Measurements from ENCODE around the gene COPS2.

COPS2 gene

DNA sequence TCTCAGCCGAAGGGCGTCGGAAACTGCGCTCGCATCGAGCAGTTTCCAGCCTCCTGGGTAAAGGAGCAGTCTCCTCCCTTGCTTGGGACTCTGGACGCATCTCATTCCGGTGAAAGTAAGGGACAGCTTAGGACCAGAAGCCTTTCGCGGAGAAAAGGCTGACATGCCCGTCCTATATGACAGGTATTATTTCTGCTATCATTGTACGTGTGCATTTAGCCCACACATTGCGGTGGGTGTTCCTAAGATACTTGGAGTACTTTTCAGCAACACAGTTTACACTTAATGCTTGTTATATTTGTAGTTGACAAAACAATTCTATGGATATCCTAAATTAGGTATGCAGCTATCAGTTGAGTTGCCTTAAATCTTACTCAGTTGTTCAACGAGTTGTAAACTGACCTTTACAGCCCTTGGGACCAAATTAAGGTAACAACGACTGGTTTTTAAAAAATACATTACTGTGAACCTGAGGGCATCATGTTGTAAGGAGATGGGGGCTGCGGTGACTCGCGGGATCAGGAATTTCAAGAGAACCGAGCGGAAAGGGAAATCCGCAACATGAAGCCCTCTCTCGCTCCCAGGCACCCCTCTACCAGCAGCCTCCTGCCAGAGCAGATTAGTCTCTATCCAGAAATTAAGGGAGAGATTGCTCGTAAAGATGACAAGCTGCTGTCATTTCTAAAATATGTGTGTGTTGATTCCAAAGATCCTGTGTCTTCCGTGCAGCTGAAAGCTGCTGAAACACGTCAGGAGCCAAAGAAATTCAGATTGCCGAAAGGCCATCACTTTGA is 632 bp upstream of the COPS2 start:
- peak; percentile 30 for DNase-seq

DNA sequence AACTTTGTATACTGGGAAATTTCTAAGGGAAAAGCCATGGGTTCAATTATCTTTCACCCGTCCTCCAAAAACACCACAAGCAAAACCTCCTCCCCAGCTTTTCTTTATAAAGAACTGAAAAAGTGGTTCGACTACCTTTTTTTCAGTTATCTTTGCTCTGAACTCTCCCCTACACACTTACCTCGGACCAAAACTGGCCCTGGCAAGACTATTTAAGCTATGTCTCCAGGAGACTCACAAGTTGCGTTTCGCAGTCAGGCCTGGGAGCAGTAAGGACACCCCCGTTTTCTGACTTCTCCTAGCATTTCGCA is 645 bp downstream of the COPS2 start:
- no peak for DNase-seq

DNA sequence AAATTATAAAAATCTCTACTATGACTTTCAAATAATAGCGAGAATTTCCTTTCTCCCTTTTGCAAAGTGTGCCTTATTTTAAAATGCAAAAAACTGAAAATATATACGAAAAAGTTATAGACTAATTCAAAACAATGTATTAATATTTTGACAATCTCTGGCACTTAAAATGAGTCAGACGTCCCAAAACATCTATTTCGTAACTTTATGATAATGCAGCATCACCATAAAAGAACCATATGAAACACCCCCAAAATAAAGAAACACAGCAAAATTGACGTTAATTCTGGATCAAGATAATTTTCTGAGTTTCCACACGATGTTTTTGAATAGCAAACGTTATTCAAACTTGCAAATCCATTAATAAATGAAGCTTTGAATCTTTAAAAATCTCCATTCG is 1.0 kb downstream of the COPS2 start:
- no peak for DNase-seq

DNA sequence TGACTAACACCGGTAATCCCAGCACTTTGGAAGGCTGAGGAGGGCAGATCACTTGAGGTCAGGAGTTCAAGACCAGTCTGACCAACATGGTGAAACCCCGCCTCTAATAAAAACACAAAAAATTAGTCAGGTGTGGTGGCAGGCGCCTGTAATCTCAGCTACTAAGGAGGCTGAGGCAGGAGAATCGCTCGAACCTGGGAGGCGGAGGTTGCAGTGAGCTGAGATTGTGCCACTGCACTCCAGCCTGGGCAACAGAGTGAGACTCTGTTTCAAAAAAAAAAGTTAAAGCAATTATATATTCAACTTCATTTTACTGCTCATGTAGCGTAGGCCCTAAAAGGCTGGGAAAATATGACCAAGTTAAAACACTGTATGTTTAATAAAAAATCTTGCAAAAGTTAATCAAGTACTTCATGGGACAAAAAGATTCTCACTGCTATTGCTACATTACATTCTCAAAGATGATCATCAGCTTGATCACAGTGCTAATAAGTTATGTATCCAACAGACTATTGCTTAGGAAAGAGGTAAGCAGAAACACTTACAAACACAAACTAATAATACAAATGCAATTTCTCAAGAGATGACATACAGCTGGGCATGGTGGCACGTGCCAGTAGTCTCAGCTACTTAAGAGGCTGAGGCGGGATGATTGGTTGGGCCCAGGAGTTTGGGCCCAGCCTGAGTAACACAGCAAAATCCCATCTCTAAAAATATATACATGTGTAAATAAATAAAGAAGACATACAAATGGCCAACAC is 2.7 kb downstream of the COPS2 start:
- DNase-seq = no peak

DNA sequence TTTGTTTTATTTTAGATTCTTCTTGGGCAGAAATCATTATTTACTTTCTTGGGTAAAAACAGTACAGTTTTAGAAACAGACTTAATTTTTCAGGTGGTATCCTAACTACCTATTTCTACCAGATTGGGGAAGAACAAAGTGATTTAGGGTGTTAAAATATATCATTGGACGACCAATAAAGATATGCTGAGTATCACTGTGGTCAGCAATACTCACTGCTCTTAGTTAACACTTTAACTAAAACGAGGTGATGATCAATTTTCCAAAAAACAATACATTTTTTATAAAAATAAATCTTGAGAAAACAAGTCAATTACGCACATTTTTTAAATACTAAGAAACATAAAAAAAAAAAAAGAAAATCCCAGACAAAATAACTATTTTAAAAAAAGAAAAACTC is 3.6 kb downstream of the COPS2 start:
- DNase-seq = no peak

DNA sequence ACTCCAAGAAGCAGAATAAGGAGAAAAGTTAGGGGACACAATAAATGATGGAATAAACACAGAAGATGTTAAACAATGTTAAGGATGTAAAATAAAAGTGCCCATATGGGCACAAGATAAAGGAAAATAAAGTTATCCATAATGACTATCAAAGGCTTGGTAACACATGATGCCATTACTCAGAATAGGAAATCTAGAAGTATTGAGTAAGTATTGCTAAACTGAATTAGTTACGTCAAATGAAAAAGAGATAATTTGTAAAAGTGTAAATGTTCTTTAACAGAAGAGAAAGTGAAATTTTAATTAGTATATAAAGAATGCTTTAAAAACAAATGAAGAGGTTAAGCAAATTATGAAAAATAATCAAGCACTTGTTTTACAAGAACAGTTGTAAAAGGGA is 6.7 kb downstream of the COPS2 start:
- DNase-seq = no peak

DNA sequence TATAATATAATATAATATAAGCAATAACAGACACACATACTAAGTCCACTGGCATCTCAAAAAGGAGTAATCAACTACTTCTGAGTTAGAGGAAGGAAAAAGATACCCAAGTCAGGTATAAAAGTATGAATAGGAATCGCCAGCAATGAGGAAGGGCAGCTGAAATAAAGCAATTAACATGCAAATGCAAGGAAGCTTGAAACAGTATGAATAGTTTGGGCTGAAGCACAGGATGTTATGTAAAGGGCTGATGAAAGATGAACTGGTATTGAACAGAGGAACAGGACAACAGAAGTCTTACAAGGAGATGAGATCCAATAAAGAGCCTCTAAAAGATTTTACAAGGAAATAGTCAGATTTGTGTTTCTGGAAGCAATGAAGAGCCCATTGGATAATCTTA is 7.1 kb downstream of the COPS2 start:
- no peak for DNase-seq

DNA sequence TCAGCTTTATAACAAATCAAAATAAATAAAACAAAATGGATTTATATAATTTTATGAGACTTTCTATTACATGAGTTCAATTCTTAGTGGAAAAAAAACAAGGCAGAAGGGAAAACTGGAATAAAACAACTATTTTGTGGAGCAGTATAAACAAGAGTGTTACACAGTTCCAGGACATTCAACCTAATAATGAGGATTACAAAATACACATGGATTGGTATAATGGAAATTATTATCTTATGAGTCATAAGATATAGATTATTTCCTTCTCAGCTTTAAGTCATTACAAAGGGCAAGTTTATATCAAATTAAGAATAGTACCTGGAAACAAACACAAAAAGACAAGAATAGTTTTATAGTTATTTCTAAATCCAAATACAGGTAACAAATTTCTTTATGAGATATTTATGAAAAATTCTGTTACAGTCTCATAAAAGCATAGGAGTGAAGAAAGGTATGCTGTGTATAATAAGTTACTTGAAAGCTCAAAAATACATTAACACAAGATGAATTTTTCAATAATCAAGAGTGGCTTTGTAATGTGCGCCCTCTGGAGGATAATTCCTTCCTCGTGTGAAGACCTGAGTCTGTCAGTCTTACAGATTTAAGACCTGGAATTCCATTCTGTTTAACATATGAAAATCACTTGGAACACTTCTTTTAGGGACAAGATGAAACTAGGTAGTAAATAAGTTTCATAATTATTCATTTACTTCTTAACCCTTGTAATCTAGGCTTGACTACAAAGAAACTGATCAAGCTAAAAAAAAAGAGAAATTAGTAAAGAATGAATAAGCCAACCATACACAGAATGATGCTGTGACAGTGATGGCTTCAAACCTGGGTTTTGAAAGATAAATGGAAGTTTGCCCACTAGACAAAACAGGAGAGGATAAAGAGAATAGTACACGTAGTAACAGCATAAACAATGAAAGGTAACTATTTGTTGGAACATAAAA is 9.5 kb downstream of the COPS2 start:
- DNase-seq = peak; percentile 72

DNA sequence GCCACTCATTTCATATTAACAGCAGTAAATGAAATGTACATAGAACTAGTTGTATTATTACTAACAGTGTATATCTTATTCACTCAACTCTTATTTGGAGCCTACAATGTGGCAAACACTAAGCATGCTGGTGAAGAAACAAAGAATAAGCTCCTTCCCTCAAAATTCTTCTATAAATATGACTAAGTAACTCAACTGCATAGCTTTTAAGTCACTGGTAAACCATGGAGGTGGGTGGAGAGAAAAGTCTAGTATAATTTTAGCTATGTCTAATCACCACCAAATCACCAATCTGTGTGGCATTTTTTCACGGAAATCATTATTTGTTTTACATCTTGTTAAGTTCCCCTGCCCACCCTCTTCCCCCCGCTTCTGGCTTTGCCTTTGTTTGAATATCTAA is 17.5 kb downstream of the COPS2 start:
- DNase-seq = no peak

DNA sequence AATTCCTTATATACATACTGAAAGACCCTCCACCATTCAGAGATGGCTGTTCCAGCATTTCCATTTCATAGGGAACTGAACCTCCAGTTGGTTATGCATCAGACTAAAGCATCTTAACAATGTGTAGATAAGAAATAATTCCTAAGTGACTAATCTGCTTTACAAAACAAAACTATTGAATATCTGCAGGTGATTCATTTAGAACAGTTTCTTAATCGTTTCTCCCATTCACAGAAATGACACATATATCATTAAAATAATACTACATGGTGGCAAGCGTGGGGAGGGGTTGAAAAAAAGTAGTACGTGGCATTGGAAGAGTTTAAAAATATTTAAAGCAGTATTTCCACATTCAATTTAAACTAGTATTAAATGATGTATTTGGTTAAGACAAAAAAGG is 19.5 kb downstream of the COPS2 start:
- DNase-seq = no peak

DNA sequence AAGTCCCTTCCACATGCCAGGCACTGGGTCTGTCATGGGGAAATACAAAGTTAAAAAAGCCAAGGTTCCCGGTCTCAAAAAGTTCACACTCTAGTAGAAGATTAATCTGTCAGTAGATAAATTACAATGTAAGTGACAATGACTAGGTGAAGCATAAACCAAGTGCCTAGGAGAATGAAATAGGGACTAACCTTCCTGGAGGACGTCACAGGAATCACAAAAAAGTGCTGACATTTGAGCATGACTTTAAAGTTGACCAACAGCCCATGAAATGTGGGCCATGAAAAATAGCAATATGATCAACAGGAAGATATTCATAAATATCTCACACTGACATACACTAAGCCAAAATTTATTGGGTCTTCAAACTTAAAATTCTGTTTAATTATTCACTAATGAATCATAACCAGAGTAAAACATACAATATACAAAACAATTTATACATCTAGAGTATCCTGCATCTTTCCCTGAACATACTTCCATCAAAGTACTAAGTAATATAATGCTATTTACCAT is 20.0 kb downstream of the COPS2 start:
- DNase-seq = no peak

DNA sequence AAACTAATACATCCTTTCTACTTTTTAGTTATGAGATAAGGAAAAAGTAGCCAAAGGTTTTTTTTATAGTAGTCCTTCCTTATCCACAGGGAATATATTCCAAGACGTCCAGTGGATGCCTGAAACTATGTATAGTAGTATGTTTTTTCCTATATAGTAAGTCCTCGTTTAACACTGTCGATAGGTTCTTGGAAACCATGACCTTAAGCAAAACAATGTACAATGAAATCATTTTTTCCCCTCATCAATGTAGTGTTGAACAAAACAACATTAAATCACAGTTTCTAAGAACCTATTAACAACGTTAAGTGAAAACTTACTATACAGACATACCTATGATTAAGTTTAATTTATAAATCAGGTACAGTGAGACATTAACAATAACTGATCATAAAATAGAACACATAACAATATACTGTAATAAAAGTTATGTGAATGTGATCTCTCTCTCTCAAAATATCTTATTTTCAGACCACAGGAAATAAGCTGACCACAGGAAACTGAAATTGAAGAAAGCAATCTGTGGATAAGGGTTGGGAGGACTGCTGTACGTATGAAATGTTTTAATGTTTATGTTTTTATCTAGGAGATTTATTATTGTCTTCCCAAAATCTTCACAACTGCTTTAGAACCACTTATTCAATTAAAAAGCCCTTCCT is 20.6 kb downstream of the COPS2 start:
- DNase-seq = no peak

DNA sequence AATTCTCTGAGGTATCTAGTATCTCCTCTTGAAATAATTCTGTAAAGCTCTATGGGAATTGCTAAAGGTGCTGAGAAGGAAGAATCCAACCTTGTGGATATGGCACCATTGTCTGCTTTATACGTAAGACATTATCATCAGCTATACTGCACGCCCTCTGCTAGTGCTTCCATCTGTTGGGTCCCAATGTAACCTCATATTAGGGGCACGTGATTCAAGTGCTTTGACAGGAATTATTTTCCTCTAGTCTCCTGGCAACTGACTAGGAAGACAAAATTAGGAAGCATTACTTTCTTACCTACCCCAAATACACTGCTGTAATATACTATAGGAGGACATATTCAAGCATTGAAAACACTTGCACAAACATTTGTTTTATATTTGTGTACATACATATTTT is 24.0 kb downstream of the COPS2 start:
- DNase-seq = no peak

DNA sequence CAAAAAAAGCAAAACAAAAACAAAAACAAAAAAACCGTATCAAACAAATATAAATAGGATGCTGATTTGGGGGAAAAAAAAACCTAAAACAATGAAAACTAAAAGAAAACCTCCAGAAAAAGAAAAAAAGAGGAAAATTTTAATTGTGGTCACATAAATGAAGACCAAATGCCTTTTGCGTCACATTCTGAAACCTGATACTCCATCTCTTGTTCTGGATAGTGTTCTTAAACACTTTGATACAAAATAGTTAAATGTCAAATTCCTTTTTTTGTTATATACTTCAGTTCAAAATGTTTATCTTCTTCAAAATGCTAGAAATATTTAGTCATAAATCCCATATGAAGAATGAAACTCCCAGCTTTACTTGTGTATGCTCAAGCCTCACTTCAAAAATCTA is 31.0 kb downstream of the COPS2 start:
- no peak for DNase-seq

DNA sequence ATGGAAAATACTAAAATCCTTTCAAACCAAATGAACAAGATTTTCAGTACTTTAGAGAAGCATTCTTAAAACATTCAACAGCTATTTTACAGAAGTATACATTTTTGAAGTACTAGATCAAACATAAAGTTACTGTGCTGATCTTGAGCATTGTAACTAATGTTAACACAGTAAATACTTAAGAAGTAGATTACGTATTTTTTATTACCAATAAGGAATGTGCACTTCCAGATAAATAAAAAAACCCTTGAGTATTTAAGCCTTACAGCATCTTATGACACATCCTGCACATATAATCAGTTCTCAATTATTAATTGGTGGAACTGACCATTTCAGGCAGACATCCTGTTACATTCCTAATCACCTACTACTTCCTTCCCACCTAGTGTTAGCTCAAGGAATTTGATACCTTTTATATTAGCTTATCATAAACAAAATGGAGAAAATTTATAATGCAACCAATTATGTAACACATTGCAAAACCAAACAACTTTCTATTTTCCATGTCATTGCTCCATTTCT is 32.8 kb downstream of the COPS2 start:
- DNase-seq = no peak

DNA sequence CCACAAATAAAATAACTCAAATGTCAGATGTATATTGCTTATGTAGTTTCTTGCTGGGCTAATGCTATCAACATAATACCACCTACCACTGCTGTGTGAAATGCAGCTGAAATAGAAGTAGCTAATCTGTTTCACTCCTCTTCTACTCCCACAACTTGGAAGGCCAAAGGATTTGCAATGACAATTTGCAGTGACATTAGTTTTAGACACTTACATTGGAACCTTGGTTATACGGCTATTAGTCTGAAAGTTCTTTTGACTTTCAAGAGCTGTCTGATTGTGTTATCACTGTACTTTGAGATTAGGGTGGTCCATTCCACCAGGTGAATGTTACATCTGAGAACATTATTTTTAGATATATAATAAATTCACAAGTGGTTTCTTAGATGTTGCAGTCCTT is 33.5 kb downstream of the COPS2 start:
- DNase-seq = no peak

DNA sequence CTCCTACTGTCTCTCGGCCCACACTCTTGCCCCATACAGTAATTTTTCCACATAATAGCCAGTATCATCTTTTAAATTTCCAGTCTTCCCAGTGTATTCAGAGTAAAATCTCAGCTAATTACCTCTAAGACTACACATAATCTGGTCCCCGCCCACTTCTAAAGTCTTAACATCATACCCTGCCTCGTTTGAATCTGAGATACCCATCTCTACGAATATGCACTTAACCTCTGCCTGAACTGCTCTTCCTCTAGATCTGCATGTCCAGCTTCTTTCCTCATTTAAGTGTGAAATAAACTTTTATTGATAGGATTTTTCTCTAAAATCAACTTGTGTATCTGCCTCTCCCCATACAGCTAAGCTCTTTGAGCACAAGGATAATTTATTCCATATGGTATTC is 34.6 kb downstream of the COPS2 start:
- no peak for DNase-seq

DNA sequence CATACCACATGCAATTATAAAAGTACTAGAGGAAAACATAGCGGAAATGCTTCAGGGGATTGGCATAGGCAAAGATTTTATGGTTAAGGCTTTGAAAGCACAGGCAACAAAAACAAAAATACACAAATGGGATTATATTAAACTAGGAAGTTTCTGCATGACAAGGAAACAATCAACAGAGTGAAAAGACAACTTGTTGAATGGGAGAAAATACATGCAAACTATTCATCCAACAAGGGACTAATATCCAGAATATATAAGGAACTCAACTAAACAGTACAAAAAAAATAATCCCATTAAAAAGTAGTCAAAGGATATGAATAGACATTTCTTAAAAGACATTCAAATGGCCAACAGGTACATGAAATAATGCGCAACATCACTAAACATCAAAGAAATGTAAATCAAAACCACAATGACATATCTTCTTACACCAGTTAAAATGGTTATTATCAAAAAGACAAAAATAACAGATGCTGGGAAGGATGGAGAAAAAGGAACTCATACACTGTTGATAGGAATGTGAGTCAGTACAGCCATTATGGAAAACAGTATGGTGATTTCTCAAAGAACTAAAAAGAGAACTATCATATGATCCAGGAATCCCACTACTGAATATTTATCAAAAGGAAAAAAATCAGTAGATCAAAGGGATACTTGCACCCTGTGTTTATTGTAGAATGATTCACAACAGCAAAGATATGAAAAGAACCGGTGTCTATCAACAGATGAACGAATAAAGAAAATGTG is 39.1 kb downstream of the COPS2 start:
- DNase-seq = no peak

DNA sequence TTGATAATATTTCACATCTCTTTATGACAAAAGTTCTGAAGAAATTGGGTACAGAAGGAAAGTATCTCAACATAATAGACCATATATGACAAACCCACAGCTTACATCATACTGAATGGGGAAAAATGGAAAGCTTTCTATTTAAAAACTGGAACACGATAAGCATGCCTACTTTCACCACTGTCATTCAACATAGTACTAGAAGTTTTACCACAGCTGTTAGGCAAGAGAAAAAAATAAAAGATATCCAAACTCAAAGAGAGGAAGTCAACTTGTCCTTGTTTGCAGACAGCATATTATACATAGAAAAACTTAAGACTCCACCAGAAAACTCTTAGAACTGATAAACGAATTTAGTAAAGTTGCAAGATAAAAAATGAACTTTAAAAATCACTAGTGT is 40.3 kb downstream of the COPS2 start:
- DNase-seq = peak; percentile 10

DNA sequence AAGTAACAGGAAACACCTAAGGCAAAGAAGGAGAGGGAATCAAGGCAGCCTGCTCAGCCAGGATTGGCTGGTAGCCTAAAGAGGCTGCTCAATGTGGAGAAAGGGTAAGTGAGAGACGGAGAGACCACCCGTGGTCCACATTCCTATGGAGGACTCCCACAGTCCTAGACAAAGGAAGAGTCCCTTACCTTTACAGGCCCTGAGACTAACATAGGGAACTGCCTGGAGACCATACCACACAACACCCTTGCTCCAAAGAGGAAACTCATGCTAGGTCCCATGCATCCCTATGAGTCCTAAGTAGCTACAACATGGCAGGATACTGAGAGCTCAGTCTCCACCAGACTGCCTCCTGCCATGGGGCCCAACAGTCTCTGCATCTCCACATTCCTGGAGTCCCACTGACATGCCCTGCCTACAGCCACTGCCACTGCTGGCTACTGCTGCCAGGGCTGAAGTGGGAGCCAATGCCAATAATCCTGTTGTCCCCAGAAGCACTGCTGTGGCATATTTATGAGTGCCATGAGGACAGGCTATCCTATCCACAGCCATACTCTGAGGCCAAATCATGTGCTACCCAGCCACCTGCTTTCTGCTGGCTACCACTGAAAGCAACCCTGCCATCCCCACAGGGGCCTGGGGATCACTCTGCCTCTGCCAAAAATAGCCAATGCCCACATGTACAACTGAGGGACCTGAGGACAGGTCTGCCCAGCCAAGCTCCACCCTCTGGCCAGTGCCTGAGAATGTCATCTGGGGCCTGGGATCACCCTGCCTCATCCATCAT is 45.0 kb downstream of the COPS2 start:
- DNase-seq = no peak

DNA sequence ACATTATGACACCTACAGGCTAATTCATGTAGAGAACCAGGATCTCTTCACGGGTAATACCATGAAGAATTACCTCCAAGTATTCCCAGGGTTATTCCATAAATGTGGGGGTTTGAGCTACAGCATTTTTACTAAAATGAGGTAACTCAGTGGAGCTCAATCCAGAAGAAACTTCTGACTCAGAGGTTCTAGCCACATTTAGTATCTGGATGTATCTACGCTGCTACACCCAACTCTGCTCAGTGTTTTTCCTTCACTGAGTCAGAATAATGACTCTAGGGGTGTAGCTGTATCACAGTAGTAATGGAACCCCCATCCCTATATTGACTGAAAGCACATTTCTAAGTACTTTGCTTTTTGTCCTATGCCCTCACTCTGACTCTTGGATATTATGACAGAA is 52.4 kb downstream of the COPS2 start:
- no peak for DNase-seq
